Fibroblast of lung (primary cell): ENCODE data around the gene UBQLN3.

Experiments used
- EZH2 ChIP-seq: IDR thresholded peaks from 2 replicates; pipeline ENCODE4 v1.5.1; 2012; ENCODE audit warnings: low read length, control low read depth, mild to moderate bottlenecking; ENCODE audit errors: missing control alignments
- TF ChIP-seq, protein P1 (sequence below), 2 donors: IDR thresholded peaks in 1 of 2; conservative IDR thresholded peaks in 1 of 2; 1 replicate in 1 of 2; 2 replicates in 1 of 2; pipeline ENCODE4 v1.5.1; 2011 to 2012; ENCODE audit warnings: low read length in 2 of 2, control low read depth in 1 of 2, inconsistent platforms in 1 of 2, low read depth in 1 of 2, mild to moderate bottlenecking in 1 of 2

DNA sequence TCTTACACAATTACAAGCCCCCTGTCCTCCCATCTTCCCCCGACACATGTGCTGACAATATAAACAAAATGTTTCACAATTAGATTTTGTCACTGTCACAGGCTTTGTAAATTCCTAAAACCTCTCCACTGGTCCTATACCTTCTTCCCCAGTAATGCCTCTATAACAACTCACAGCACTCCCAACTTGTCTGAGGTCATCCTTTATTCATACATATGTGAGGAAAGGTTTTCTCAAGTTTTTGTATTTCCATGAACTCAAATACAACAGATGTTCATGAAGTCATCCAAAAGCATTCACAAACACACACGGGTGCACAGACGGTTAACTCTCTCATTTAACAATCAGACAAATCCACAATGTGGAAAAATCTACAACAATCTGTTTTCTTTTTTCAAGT lies 36.7 kb upstream of the UBQLN3 start:
- TF ChIP-seq, protein P1, sequence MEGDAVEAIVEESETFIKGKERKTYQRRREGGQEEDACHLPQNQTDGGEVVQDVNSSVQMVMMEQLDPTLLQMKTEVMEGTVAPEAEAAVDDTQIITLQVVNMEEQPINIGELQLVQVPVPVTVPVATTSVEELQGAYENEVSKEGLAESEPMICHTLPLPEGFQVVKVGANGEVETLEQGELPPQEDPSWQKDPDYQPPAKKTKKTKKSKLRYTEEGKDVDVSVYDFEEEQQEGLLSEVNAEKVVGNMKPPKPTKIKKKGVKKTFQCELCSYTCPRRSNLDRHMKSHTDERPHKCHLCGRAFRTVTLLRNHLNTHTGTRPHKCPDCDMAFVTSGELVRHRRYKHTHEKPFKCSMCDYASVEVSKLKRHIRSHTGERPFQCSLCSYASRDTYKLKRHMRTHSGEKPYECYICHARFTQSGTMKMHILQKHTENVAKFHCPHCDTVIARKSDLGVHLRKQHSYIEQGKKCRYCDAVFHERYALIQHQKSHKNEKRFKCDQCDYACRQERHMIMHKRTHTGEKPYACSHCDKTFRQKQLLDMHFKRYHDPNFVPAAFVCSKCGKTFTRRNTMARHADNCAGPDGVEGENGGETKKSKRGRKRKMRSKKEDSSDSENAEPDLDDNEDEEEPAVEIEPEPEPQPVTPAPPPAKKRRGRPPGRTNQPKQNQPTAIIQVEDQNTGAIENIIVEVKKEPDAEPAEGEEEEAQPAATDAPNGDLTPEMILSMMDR (conservative IDR thresholded peaks at IDR 0.05 in 1 of 2, IDR thresholded peaks at IDR 0.05 in 1 of 2; ENCODE audit: low read depth in 1 of 2, low read length in 2 of 2): no peak
- TF ChIP-seq EZH2: no peak
